Smooth muscle cell (in vitro differentiated cells): ENCODE results near the gene SYNGR4. TPM values are rescaled to one million over a fixed set of nuclear protein-coding genes. Genes with fewer than 3 reads are reported as not detected.
A peak's percentile ranks its signal among the peaks of the same experiment; 100 is the strongest.

ENCODE experiments used
- DNase-seq: peaks from one replicate; lab custom pipeline; 2025; ENCODE audit not compliant: unreplicated experiment; lab: John Stamatoyannopoulos, UW
- H2AFZ ChIP-seq: fragments of 200-600 bp; sonication (generic); 2 replicates; pipeline ENCODE4 v1.6.0; 2016; ENCODE audit warnings: antibody characterized with exemption, low read depth, mild to moderate bottlenecking
- H3F3A ChIP-seq: fragments of 200-600 bp; sonication (generic); 2 replicates; pipeline ENCODE4 v1.6.0; 2017; ENCODE audit warnings: antibody characterized with exemption, low read depth
- H3K27ac ChIP-seq: fragments of 200-600 bp; sonication (generic); 2 replicates; pipeline ENCODE4 v1.5.1; 2016; ENCODE audit warnings: low read depth, mild to moderate bottlenecking
- H3K27me3 ChIP-seq: fragments of 200-600 bp; sonication (generic); 2 replicates; pipeline ENCODE4 v1.6.1; 2016; ENCODE audit warnings: low read depth, mild to moderate bottlenecking
- H3K36me3 ChIP-seq: fragments of 200-600 bp; sonication (generic); 2 replicates; pipeline ENCODE4 v1.5.1; 2016; ENCODE audit warnings: low read depth
- H3K4me1 ChIP-seq: fragments of 200-600 bp; sonication (generic); 2 replicates; pipeline ENCODE4 v1.5.1; 2016; ENCODE audit warnings: low read depth
- H3K4me2 ChIP-seq: fragments of 200-600 bp; sonication (generic); 2 replicates; pipeline ENCODE4 v1.6.0; 2016; ENCODE audit warnings: mild to moderate bottlenecking
- H3K4me3 ChIP-seq: fragments of 200-600 bp; sonication (generic); 2 replicates; pipeline ENCODE4 v1.5.1; 2016; ENCODE audit warnings: mild to moderate bottlenecking
- H3K79me2 ChIP-seq: fragments of 200-600 bp; sonication (generic); 2 replicates; pipeline ENCODE4 v1.6.0; 2016; ENCODE audit warnings: low read depth, mild to moderate bottlenecking
- H3K9ac ChIP-seq: fragments of 200-600 bp; sonication (generic); 2 replicates; pipeline ENCODE4 v1.6.0; 2016; ENCODE audit warnings: low read depth
- H3K9me3 ChIP-seq: fragments of 200-600 bp; sonication (generic); replicated peaks from 2 replicates; pipeline ENCODE4 v1.5.1; 2016; ENCODE audit warnings: low read depth
- H4K20me1 ChIP-seq: fragments of 200-600 bp; sonication (generic); 2 replicates; pipeline ENCODE4 v1.6.0; 2016; ENCODE audit warnings: low read depth
- WGBS: methylation state at CpG from one replicate; pipeline ENCODE4 v1.1.7; 2016; ENCODE audit warnings: low lambda C conversion rate; 5-methylcytosine and 5-hydroxymethylcytosine counted together
- polyA plus RNA-seq: library from polyadenylated mRNA; unstranded; fragments of >200 nt; fragmentation: Nextera tagmentation; extraction: Ambion mirVana; gene quantifications from 2 replicates; pipeline ENCODE4 v1.2.1, GENCODE V29; 2016
- total RNA-seq: library from RNA; depleted of rRNA; stranded (reverse); fragments of >200 nt; gene quantifications from 2 replicates; pipeline ENCODE4 v1.2.3, GENCODE V29; 2014
- TF ChIP-seq, protein P1 (sequence below): fragments of 200-600 bp; sonication (generic); IDR thresholded peaks from 2 replicates; pipeline ENCODE4 v1.5.1; 2017; ENCODE audit warnings: borderline replicate concordance, mild to moderate bottlenecking, antibody characterized with exemption; ENCODE audit not compliant: insufficient read depth, poor library complexity, severe bottlenecking

SYNGR4 gene
- total and polyA plus RNA-seq, 2 experiments from 2014 or later: not detected

DNA sequence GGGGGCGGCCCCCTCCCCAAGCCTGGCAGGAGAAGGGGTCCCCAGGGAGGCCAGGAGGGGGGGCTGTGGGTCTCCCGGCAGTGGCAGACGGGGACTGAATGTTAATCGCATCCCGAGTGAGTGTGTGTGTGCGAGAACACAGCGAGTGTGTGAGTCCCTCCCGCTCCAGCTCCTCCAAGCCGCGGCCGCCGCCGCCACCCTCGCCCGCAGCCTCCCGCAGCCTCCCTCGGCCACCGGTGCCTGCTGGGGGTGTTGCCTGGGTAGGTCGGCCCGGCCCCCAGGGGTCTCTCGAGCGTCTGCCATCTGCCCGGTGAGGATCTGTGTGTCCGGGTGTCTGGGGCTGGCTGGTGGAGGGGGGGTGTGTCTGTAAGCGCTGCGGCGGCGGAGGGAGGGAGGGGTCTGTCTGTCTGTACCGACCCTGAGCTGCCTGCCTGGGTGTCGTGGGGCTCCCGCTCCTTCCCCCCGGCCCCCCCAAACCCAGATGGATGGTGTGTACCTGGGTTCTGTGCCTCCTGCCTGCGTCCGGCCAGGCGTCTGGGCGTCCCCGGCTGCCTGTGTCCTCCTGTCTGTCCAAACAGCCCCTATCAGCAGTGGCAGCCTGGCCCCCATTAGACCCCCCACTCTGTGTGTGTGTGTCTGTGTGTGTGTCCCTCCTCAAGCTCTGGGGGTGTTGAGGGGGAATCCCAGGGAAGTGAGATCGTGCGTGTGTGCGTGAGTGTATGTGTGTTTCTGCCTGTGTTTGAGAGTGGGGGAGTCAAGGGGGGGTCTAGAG is 29.6 kb downstream of the SYNGR4 start, which contains the start of gene GRIN2D:
Gene GRIN2D (plus strand): TSS at position 110 of the 772 bp plus-strand sequence. CDS start 4,725 bp downstream, outside the sequence.
- WGBS: 4% methylated on average over 32 of the region's 40 CpGs
- peak within 1 kb of the TSS; percentile 100 for H3K4me2 ChIP-seq

DNA sequence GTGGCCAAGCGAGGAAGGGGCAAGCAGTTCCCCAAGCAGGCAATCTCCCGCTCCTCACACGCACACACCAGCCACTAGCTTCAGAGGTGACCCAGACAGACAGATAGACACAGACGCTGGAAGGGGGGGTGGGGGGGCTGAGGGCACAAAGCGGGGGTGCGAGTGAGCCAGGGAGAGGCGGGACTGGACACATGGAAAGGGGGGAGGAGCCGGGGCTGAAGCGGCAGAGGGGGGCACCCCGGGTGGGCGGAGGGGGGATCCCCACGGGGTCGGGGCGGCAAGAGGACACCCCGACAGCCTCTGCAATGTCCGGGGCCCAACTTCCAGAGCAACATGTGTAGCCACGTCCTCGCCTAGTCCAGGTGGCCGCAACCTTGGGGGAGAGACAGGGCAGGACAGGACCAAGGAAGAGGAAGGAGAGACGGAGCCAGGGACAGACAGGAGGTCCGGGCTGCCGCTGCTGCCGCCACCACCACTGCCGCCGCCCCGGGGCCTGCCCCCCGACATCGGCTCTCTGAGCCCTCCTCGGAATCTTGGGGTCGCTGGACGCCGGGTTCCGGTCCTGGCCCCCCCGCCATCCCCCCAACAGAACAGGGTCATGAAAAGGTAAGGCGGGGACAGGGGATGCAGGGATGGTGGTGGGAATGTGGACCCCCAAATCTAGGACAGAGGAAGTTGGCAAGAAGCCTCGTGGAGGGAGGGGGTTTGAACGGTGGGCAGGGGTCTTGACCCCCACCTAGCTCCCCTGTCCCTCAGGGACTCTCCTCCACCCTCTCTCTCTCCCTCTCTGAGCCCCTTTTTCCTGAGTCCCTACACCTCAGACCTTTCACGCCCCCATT is 30.4 kb downstream of the SYNGR4 start:
- Histone ChIP-seq H3K9ac (peak overlapping the region; percentile 73), H3K27me3 (no peaks in the 10 kb centered on the region), H3K27ac (no peak overlapping the region), H4K20me1 (peaks cover 1% of the 10 kb centered on the region), H3K79me2 (peaks cover 19% of the 10 kb centered on the region), H3K4me1 (peaks cover 30% of the 10 kb centered on the region), H3K4me3 (peak overlapping the region; percentile 69), H3K9me3 (no peaks in the 10 kb centered on the region), H3K4me2 (peak overlapping the region; percentile 100), H3K36me3 (no peaks in the 10 kb centered on the region), H3F3A (peaks cover 13% of the 10 kb centered on the region), H2AFZ (no peak overlapping the region)
- 26% methylated on average over 20 of the region's 38 CpGs for WGBS
- DNase-seq: no peak
- TF ChIP-seq, protein P1, sequence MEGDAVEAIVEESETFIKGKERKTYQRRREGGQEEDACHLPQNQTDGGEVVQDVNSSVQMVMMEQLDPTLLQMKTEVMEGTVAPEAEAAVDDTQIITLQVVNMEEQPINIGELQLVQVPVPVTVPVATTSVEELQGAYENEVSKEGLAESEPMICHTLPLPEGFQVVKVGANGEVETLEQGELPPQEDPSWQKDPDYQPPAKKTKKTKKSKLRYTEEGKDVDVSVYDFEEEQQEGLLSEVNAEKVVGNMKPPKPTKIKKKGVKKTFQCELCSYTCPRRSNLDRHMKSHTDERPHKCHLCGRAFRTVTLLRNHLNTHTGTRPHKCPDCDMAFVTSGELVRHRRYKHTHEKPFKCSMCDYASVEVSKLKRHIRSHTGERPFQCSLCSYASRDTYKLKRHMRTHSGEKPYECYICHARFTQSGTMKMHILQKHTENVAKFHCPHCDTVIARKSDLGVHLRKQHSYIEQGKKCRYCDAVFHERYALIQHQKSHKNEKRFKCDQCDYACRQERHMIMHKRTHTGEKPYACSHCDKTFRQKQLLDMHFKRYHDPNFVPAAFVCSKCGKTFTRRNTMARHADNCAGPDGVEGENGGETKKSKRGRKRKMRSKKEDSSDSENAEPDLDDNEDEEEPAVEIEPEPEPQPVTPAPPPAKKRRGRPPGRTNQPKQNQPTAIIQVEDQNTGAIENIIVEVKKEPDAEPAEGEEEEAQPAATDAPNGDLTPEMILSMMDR: no peak

More for the DNA sequence above, 29.6 kb downstream of the SYNGR4 start, which contains the start of gene GRIN2D:
- DNase-seq: peak; percentile 32
- H3K4me1 ChIP-seq: peaks cover 30% of the 10 kb centered on the region
- peaks cover 7% of the 10 kb centered on the region for H3F3A ChIP-seq
- TF ChIP-seq, protein P1: no peak
- H3K36me3 ChIP-seq: no peaks in the 10 kb centered on the region
- H3K9me3 ChIP-seq: no peaks in the 10 kb centered on the region
- H3K27ac ChIP-seq: peak within 1 kb of the TSS; percentile 45
- no peaks in the 10 kb centered on the region for H3K27me3 ChIP-seq
- H4K20me1 ChIP-seq: peaks cover 9% of the 10 kb centered on the region
- H2AFZ ChIP-seq: peak within 1 kb of the TSS; percentile 36
- peaks cover 26% of the 10 kb centered on the region for H3K79me2 ChIP-seq
- H3K9ac ChIP-seq: peak within 1 kb of the TSS; percentile 73
- peak within 1 kb of the TSS; percentile 69 for H3K4me3 ChIP-seq

DNA sequence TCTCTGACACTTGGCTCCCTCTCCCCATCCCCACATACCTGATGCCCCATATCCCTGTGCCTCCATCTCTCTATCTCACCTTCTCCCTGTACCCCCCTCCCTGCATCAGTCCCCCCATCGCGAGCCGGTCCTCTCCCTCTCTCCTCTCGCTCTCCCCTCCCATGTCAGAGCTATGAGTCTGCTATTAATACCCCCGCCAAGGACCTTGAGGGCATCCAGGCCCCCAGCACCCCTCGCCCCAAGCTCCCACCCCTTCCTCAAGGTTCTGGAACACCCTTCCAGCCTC is 30.9 kb downstream of the SYNGR4 start:
- peak overlapping the region; percentile 100 for H3K4me2 ChIP-seq
- 72% methylated on average over 2 of the region's 6 CpGs for WGBS

More for the DNA sequence above, 30.9 kb downstream of the SYNGR4 start:
- Histone ChIP-seq H3K36me3 (no peaks in the 10 kb centered on the region), H2AFZ (no peak overlapping the region), H3K4me1 (peaks cover 30% of the 10 kb centered on the region), H3F3A (peaks cover 14% of the 10 kb centered on the region), H3K4me3 (peak overlapping the region; percentile 69), H4K20me1 (no peaks in the 10 kb centered on the region), H3K27ac (no peak overlapping the region), H3K9me3 (no peaks in the 10 kb centered on the region), H3K79me2 (peaks cover 15% of the 10 kb centered on the region), H3K27me3 (no peaks in the 10 kb centered on the region), H3K9ac (no peak overlapping the region)
- DNase-seq: no peak
- TF ChIP-seq, protein P1: no peak
